ENCODE data around the gene SIRPG. TPM values are rescaled to one million over a fixed set of nuclear protein-coding genes. Genes with fewer than 3 reads are reported as not detected.

The SIRPG gene
- polyA plus RNA-seq, 3 donors = 0.15 to 0.52 (median 0.51) TPM

DNA sequence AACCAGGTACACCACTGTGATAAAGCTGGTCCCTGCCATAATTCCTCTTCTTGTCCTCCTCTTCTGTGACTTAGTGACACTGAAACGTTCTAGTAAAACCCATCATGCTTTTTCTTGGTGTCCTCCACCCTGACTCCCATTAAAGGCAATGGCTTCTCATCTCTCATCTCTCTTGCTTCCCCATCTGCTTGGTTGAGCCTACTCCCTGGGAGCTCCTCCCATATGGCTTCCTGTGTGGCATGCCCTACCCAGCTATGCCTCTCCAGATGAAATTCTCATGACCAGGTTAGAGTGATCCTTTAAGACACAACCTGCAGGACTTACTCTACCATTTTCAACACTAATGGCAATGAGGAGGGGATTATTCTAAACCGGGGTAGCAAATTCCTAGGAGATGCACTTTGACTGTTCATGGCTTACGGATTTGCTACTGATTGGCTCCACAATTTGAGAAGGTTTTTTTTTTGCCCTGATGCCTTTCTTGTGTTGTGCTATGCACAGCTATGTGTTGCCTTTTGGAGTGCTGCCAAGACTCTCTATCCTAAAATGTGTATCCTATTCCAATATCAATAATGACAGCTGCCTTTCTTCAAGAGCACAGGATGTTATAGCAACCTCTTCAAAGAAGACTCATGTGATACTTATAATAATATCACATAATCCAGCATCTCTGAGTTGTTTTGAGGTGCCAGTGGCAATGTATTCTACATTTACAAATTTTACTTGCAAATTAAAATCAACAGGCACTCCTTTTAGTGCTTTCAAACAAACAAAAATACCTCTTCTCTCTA lies 6.1 kb downstream of the SIRPG start:
- Histone ChIP-seq H3K27ac (ENCODE audit: low read depth in 1 of 2, low read length in 2 of 2) (no peak overlapping the region), H3K9me3 (replicated peaks in 1 of 2; ENCODE audit: control insufficient read depth in 1 of 2, insufficient read depth in 1 of 2, low read length in 2 of 2) (no peaks in the 10 kb centered on the region), H3K4me1 (ENCODE audit: control insufficient read depth in 1 of 2, insufficient read depth in 2 of 2, low read length in 2 of 2) (peaks cover 9 to 20% of the 10 kb centered on the region in 2 donors), H2AFZ (ENCODE audit: insufficient read depth, low read depth, low read length, poor library complexity, severe bottlenecking) (no peak overlapping the region), H3K36me3 (replicated peaks in 1 of 2; ENCODE audit: control insufficient read depth in 1 of 2, insufficient read depth in 2 of 2, low read length in 2 of 2) (no peaks in the 10 kb centered on the region), H3K27me3 (ENCODE audit: control insufficient read depth in 2 of 2, insufficient read depth in 2 of 2, low read length in 2 of 2) (no peaks in the 10 kb centered on the region), H3K9ac (ENCODE audit: insufficient read depth, low read length, poor library complexity, severe bottlenecking) (no peak overlapping the region), H4K20me1 (ENCODE audit: insufficient read depth, low read length) (no peaks in the 10 kb centered on the region), H3K79me2 (ENCODE audit: insufficient read depth, low read length) (no peaks in the 10 kb centered on the region), H3K4me3 (replicated peaks in 1 of 3; ENCODE audit: low read depth in 2 of 3, low read length in 3 of 3) (no peak overlapping the region), H3K4me2 (replicated peaks; ENCODE audit: extremely low read depth, low read length, poor library complexity, severe bottlenecking) (peak overlapping the region; percentile 3)
- Mint-ChIP-seq H3K36me3 (no peaks in the 10 kb centered on the region), H3K4me3 (no peak overlapping the region), H3K4me1 (peaks cover 25% of the 10 kb centered on the region), H3K27ac (no peak overlapping the region), H3K9me3 (peaks cover 3 to 7% (median 4%) of the 10 kb centered on the region in 7 donors), H3K27me3 (ENCODE audit: low read depth in 3 of 3) (peaks cover 0 to 10% (median 2%) of the 10 kb centered on the region in 3 donors)
- no peak for TF ChIP-seq CTCF (IDR thresholded peaks at IDR 0.05)
- WGBS (ENCODE audit: insufficient coverage) = 60% methylated on average over 1 of the region's 3 CpGs
- intact Hi-C loops (cut with micrococcal nuclease) = no loop called here
- DNase-seq = no peak

GRCh38 chr20:1648101-1648500 lies 9.5 kb downstream of the SIRPG start:
- Histone ChIP-seq H3K36me3 (replicated peaks in 1 of 2; ENCODE audit: control insufficient read depth in 1 of 2, insufficient read depth in 2 of 2, low read length in 2 of 2) (no peaks in the 10 kb centered on the region), H3K4me2 (replicated peaks; ENCODE audit: extremely low read depth, low read length, poor library complexity, severe bottlenecking) (no peak overlapping the region), H3K9me3 (replicated peaks in 1 of 2; ENCODE audit: control insufficient read depth in 1 of 2, insufficient read depth in 1 of 2, low read length in 2 of 2) (no peaks in the 10 kb centered on the region), H3K4me3 (replicated peaks in 1 of 3; ENCODE audit: low read depth in 2 of 3, low read length in 3 of 3) (no peak overlapping the region), H4K20me1 (ENCODE audit: insufficient read depth, low read length) (no peaks in the 10 kb centered on the region), H3K9ac (ENCODE audit: insufficient read depth, low read length, poor library complexity, severe bottlenecking) (no peak overlapping the region), H3K4me1 (ENCODE audit: control insufficient read depth in 1 of 2, insufficient read depth in 2 of 2, low read length in 2 of 2) (peaks cover 9 to 15% of the 10 kb centered on the region in 2 donors), H3K27me3 (ENCODE audit: control insufficient read depth in 2 of 2, insufficient read depth in 2 of 2, low read length in 2 of 2) (no peaks in the 10 kb centered on the region), H3K79me2 (ENCODE audit: insufficient read depth, low read length) (no peaks in the 10 kb centered on the region), H2AFZ (ENCODE audit: insufficient read depth, low read depth, low read length, poor library complexity, severe bottlenecking) (no peak overlapping the region), H3K27ac (ENCODE audit: low read depth in 1 of 2, low read length in 2 of 2) (no peak overlapping the region)
- no peak for DNase-seq
- Mint-ChIP-seq H3K27ac (no peak overlapping the region), H3K9me3 (peaks cover 0 to 3% (median 0%) of the 10 kb centered on the region in 7 donors), H3K4me3 (no peak overlapping the region), H3K27me3 (ENCODE audit: low read depth in 3 of 3) (peaks cover 2 to 12% (median 5%) of the 10 kb centered on the region in 3 donors), H3K36me3 (no peaks in the 10 kb centered on the region), H3K4me1 (peaks cover 18% of the 10 kb centered on the region)
- TF ChIP-seq CTCF (IDR thresholded peaks at IDR 0.05) = no peak
- intact Hi-C loops (cut with micrococcal nuclease) = no loop called here
- 100% methylated on average over 1 of the region's 5 CpGs for WGBS (ENCODE audit: insufficient coverage)
